Measurements from ENCODE around the gene PPP3R2.
"Not testable (repeated sequence)": the region's sequence is repeated elsewhere in the genome, so short reads cannot be mapped to it uniquely, and the experiment has no call there.

The PPP3R2 gene

GRCh38 chr9:101594796-101595195, at the start of gene PPP3R2:
Gene PPP3R2 (minus strand): TSS chr9:101594969. CDS start chr9:101594921, 48 bp downstream.
- DNase-seq = no peak

GRCh38 chr9:101639785-101640665, 45.3 kb upstream of the PPP3R2 start:
- DNase-seq = no peak

GRCh38 chr9:101639311-101639710, 44.5 kb upstream of the PPP3R2 start:
- no peak for DNase-seq

GRCh38 chr9:101636247-101636646, 41.5 kb upstream of the PPP3R2 start:
- DNase-seq = no peak

GRCh38 chr9:101635473-101635872, 40.7 kb upstream of the PPP3R2 start:
- no peak for DNase-seq

GRCh38 chr9:101634741-101635409, 40.1 kb upstream of the PPP3R2 start:
- DNase-seq = no peak

GRCh38 chr9:101632611-101633010, 37.8 kb upstream of the PPP3R2 start:
- DNase-seq = no peak

- DNase-seq = no peak
These were observed 37.1 kb upstream of the PPP3R2 start for GRCh38 chr9:101631892-101632291.

- no peak for DNase-seq
These were observed 34.9 kb upstream of the PPP3R2 start for GRCh38 chr9:101629636-101630035.

- no peak for DNase-seq
These were observed 33.4 kb upstream of the PPP3R2 start for GRCh38 chr9:101628173-101628572.

GRCh38 chr9:101626295-101626694, 31.5 kb upstream of the PPP3R2 start:
- no peak for DNase-seq

GRCh38 chr9:101625876-101626275, 31.1 kb upstream of the PPP3R2 start:
- no peak for DNase-seq

GRCh38 chr9:101620452-101620851, 25.7 kb upstream of the PPP3R2 start:
- DNase-seq = no peak

GRCh38 chr9:101618698-101619097, 23.9 kb upstream of the PPP3R2 start:
- DNase-seq = no peak

- DNase-seq = no peak
These were observed 10.8 kb upstream of the PPP3R2 start for GRCh38 chr9:101605547-101605946.

- DNase-seq = no peak
These were observed 9.5 kb upstream of the PPP3R2 start for GRCh38 chr9:101604296-101604695.

- DNase-seq = peak; percentile 36
These were observed 7.4 kb upstream of the PPP3R2 start for GRCh38 chr9:101601904-101602765.

- no peak for DNase-seq
These were observed 1.4 kb downstream of the PPP3R2 start for GRCh38 chr9:101593345-101593744.

GRCh38 chr9:101592788-101593187, 2.0 kb downstream of the PPP3R2 start:
- no peak for DNase-seq

- no peak for DNase-seq
These were observed 2.9 kb downstream of the PPP3R2 start for GRCh38 chr9:101591787-101592446.

- no peak for DNase-seq
These were observed 3.9 kb downstream of the PPP3R2 start for GRCh38 chr9:101590901-101591300.

GRCh38 chr9:101590074-101590473, 4.7 kb downstream of the PPP3R2 start:
- DNase-seq = not testable (repeated sequence)

Data from CD4-positive, alpha-beta T cell treated with Interleukin-21 for 1 hour (primary cell).